PC-3 (cell line): ENCODE results near the gene DOCK8. TPM values are rescaled to one million over a fixed set of nuclear protein-coding genes. Genes with fewer than 3 reads are reported as not detected.

Experiments
- ATAC-seq: fragments of 200-7000 bp; cut with Tn5 transposase; 2 replicates; pipeline ENCODE4 v1.9.1; 2020; ENCODE audit warnings: mild to moderate bottlenecking, moderate library complexity
- BruUV-seq: library from RNA; stranded (reverse); fragments of 400-500 nt; replicated peaks from 2 replicates; lab custom pipeline; 2021; lab: Mats Ljungman, UMichigan
- CTCF ChIA-PET: fragments of 300-600 bp; sonication (Branson Sonifier 250); formaldehyde crosslinking; loops from one replicate; lab custom pipeline; 2022; ENCODE audit warnings: antibody characterized with exemption; lab: Charles Lee
- POLR2A ChIA-PET: fragments of 300-600 bp; sonication (Branson Sonifier 250); formaldehyde crosslinking; loops from one replicate; lab custom pipeline; 2022; ENCODE audit warnings: antibody characterized with exemption; ENCODE audit not compliant: unreplicated experiment; lab: Charles Lee
- DNase-seq: peaks from one replicate; pipeline ENCODE4 v3.0.0-alpha.2; 2015
- H2AFZ ChIP-seq: fragments of 300-600 bp; sonication (generic); 2 replicates; pipeline ENCODE4 v1.6.0; 2016; ENCODE audit warnings: antibody characterized with exemption, low read length
- H3F3A ChIP-seq: fragments of 300-600 bp; sonication (generic); one replicate; pipeline ENCODE4 v1.6.0; 2017; ENCODE audit warnings: antibody characterized with exemption, low read length, control low read depth, mild to moderate bottlenecking; ENCODE audit not compliant: unreplicated experiment
- H3K27ac ChIP-seq: fragments of 300-600 bp; sonication (generic); 2 replicates; pipeline ENCODE4 v1.5.1; 2016; ENCODE audit warnings: mild to moderate bottlenecking, low read length
- H3K27me3 ChIP-seq: fragments of 300-600 bp; sonication (generic); 2 replicates; pipeline ENCODE4 v1.6.1; 2016; ENCODE audit warnings: low read length, mixed read lengths
- H3K36me3 ChIP-seq: fragments of 300-600 bp; sonication (generic); 2 replicates; pipeline ENCODE4 v1.6.1; 2016; ENCODE audit warnings: low read depth, mixed run types, low read length, mixed read lengths
- H3K4me1 ChIP-seq: fragments of 300-600 bp; sonication (generic); 2 replicates; pipeline ENCODE4 v1.5.1; 2016; ENCODE audit warnings: low read length; ENCODE audit not compliant: insufficient read depth
- H3K4me2 ChIP-seq: fragments of 300-600 bp; sonication (generic); 2 replicates; pipeline ENCODE4 v1.6.0; 2016; ENCODE audit warnings: low read length
- H3K4me3 ChIP-seq: fragments of 300-600 bp; sonication (generic); 2 replicates; pipeline ENCODE4 v1.5.1; 2016; ENCODE audit warnings: mild to moderate bottlenecking, low read length, mixed read lengths
- H3K79me2 ChIP-seq: fragments of 300-600 bp; sonication (generic); 2 replicates; pipeline ENCODE4 v1.6.1; 2017; ENCODE audit warnings: low read length, mixed read lengths
- H3K9ac ChIP-seq: fragments of 300-600 bp; sonication (generic); 2 replicates; pipeline ENCODE4 v1.6.0; 2016; ENCODE audit warnings: mild to moderate bottlenecking, low read length
- H3K9me2 ChIP-seq: fragments of 300-600 bp; sonication (generic); replicated peaks from 2 replicates; pipeline ENCODE4 v1.6.1; 2016; ENCODE audit warnings: mixed run types, low read length, mixed read lengths
- H3K9me3 ChIP-seq: fragments of 300-600 bp; sonication (generic); 2 replicates; pipeline ENCODE4 v1.6.1; 2016; ENCODE audit warnings: low read length, mixed read lengths
- H4K20me1 ChIP-seq: fragments of 300-600 bp; sonication (generic); 2 replicates; pipeline ENCODE4 v1.6.1; 2016; ENCODE audit warnings: low read length, mixed read lengths
- EZH2 ChIP-seq: fragments of 300-600 bp; sonication (generic); IDR thresholded peaks from one replicate; pipeline ENCODE4 v1.6.1; 2017; ENCODE audit warnings: antibody characterized with exemption, mild to moderate bottlenecking, low read length; ENCODE audit not compliant: unreplicated experiment
- EZH2phosphoT487 ChIP-seq: fragments of 300-600 bp; sonication (generic); IDR thresholded peaks from 2 replicates; pipeline ENCODE4 v1.6.1; 2018; ENCODE audit warnings: mild to moderate bottlenecking, antibody characterized with exemption, low read length, borderline replicate concordance
- intact Hi-C: fragments of 100-400 bp; cut with micrococcal nuclease; formaldehyde crosslinking; loops from 2 replicates; pipeline ENCODE4 v1.9.0; 2023
- total RNA-seq: library from RNA; depleted of rRNA; stranded (reverse); fragments of >200 nt; gene quantifications from 2 replicates; pipeline ENCODE4 v1.2.3, GENCODE V29; 2014
- TF ChIP-seq, protein P1 (sequence below): fragments of 300-600 bp; sonication (generic); conservative IDR thresholded peaks from 2 replicates; pipeline ENCODE4 v1.5.1; 2017; ENCODE audit warnings: antibody characterized with exemption, low read depth, mild to moderate bottlenecking, low read length

DOCK8 gene
- total RNA-seq, 1 experiment from 2014 or later = 1.9 TPM

DNA sequence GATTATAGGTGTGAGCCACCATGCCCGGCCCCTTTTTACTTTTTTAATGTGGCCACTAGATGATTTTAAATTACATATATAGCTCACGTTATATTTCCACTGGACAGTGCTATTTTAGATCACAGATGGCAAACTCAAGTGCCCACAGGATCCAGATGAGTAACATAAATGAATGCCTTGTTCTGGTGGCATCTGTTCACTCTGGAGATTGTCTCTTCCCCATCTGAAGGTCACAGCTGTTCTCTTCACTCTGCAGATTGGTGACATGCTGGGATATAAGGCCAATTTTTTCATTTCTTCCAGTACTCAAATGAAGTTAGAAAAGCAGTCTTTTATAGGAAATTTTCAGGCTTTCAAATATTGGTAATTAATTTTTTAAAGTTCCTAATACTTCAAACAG lies 160.1 kb downstream of the DOCK8 start:
- TF ChIP-seq, protein P1, sequence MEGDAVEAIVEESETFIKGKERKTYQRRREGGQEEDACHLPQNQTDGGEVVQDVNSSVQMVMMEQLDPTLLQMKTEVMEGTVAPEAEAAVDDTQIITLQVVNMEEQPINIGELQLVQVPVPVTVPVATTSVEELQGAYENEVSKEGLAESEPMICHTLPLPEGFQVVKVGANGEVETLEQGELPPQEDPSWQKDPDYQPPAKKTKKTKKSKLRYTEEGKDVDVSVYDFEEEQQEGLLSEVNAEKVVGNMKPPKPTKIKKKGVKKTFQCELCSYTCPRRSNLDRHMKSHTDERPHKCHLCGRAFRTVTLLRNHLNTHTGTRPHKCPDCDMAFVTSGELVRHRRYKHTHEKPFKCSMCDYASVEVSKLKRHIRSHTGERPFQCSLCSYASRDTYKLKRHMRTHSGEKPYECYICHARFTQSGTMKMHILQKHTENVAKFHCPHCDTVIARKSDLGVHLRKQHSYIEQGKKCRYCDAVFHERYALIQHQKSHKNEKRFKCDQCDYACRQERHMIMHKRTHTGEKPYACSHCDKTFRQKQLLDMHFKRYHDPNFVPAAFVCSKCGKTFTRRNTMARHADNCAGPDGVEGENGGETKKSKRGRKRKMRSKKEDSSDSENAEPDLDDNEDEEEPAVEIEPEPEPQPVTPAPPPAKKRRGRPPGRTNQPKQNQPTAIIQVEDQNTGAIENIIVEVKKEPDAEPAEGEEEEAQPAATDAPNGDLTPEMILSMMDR = no peak
- TF ChIP-seq EZH2phosphoT487 (no peak), EZH2 (no peak)
- Histone ChIP-seq H3K27me3 (no peaks in the 10 kb centered on the region), H3F3A (no peaks in the 10 kb centered on the region), H3K36me3 (no peaks in the 10 kb centered on the region), H3K9me2 (no peaks in the 10 kb centered on the region), H3K9me3 (no peaks in the 10 kb centered on the region), H4K20me1 (no peaks in the 10 kb centered on the region), H3K4me2 (no peak overlapping the region), H3K4me3 (no peak overlapping the region), H3K79me2 (no peaks in the 10 kb centered on the region), H2AFZ (no peak overlapping the region), H3K9ac (no peak overlapping the region), H3K4me1 (no peaks in the 10 kb centered on the region), H3K27ac (no peak overlapping the region)
- BruUV-seq = no TSS peak
- ChIA-PET CTCF (no interaction called here), POLR2A (no interaction called here)
- no peak for DNase-seq
- intact Hi-C loops = no loop called here
- ATAC-seq = no peak

GRCh38 chr9:376115-376514 lies 161.4 kb downstream of the DOCK8 start:
- no TSS peak for BruUV-seq
- Histone ChIP-seq H3K9me2 (no peaks in the 10 kb centered on the region), H3K4me2 (no peak overlapping the region), H3K79me2 (no peaks in the 10 kb centered on the region), H3F3A (no peaks in the 10 kb centered on the region), H3K27ac (no peak overlapping the region), H3K9me3 (no peaks in the 10 kb centered on the region), H3K36me3 (no peaks in the 10 kb centered on the region), H2AFZ (no peak overlapping the region), H3K4me3 (no peak overlapping the region), H3K27me3 (no peaks in the 10 kb centered on the region), H3K4me1 (no peaks in the 10 kb centered on the region), H4K20me1 (no peaks in the 10 kb centered on the region), H3K9ac (no peak overlapping the region)
- intact Hi-C loops = no loop called here
- no peak for TF ChIP-seq EZH2
- TF ChIP-seq EZH2phosphoT487 = no peak
- TF ChIP-seq, protein P1 = no peak
- ChIA-PET CTCF (no interaction called here), POLR2A (no interaction called here)
- ATAC-seq (no peak), DNase-seq (no peak)

- H3K27ac ChIP-seq = no peak overlapping the region
- no peak for ATAC-seq
- H3K9ac ChIP-seq = no peak overlapping the region
Observed at GRCh38 chr9:378263-378662, 163.6 kb downstream of the DOCK8 start.

More at GRCh38 chr9:378263-378662, 163.6 kb downstream of the DOCK8 start:
- intact Hi-C loops = loop anchor here (1.0 kb wide), 1 partner anchor 31 kb away; no protein-coding TSS in a partner anchor
- CTCF ChIA-PET = no interaction called here
- BruUV-seq = no TSS peak
- Histone ChIP-seq H2AFZ (no peak overlapping the region), H3K79me2 (no peaks in the 10 kb centered on the region), H4K20me1 (no peaks in the 10 kb centered on the region), H3K4me3 (no peak overlapping the region), H3K9me2 (no peaks in the 10 kb centered on the region), H3F3A (no peaks in the 10 kb centered on the region), H3K27me3 (no peaks in the 10 kb centered on the region), H3K4me1 (no peaks in the 10 kb centered on the region), H3K4me2 (no peak overlapping the region), H3K36me3 (no peaks in the 10 kb centered on the region), H3K9me3 (no peaks in the 10 kb centered on the region)
- POLR2A ChIA-PET = no interaction called here
- no peak for TF ChIP-seq EZH2
- no peak for TF ChIP-seq EZH2phosphoT487
- TF ChIP-seq, protein P1 = no peak
- no peak for DNase-seq
